Activated CD8-positive, alpha-beta memory T cell treated with anti-CD3 and anti-CD28 coated beads, Interleukin-2, amount 50 U/mL, for 1 hour (primary cell): Measurements from ENCODE around the gene GP2.
"Not testable (repeated sequence)": the region's sequence is repeated elsewhere in the genome, so short reads cannot be mapped to it uniquely, and the experiment has no call there.

ENCODE experiments used
- DNase-seq: peaks from one replicate; pipeline ENCODE4 v3.0.0-alpha.2; 2020; ENCODE audit errors: extremely low read depth

The GP2 gene

DNA sequence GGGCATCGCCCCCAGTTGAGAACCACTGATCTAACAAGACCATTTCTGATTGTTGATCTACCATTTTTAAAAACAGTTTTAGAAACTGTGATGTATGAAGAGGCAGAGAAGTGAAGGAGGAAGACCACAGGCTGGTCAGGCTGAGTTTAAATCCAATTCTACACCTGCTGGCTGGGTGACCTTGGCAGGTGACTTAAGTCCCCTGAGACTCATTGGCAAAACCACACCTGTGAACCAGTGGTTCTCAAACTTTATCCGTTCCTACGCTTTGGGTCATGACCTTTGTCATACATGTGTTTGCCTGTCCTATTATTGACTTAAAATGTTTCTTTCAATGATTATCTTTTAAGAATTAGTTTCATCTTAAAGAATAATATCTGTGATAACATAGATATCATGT, 2.3 kb downstream of the GP2 start:
- DNase-seq, result no peak

DNA sequence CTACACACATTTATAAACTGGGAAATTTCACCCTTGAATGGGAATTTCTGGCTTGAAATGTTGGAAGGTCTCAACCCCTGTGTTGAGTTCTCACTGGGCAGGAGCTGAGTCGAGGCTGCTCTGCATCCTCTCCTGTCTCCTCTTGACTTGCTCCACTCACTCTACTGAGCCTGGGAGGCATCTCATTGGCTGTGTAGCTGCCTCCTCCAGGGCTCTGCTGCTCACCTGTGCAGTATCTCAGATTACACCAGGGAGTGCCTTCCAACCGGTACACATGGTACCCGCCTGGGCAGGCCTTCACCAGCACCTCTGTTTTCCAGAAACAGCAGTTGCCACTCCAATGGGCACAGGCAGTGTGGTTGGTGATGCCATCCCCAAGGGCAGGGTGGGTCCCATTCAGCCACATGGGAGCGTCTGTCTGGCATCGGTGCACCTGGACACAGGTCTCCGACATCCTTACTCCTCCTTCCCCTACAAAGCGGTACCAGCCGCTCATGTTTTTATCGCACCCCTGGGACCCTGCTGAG, 3.7 kb downstream of the GP2 start:
- DNase-seq, result no peak

DNA sequence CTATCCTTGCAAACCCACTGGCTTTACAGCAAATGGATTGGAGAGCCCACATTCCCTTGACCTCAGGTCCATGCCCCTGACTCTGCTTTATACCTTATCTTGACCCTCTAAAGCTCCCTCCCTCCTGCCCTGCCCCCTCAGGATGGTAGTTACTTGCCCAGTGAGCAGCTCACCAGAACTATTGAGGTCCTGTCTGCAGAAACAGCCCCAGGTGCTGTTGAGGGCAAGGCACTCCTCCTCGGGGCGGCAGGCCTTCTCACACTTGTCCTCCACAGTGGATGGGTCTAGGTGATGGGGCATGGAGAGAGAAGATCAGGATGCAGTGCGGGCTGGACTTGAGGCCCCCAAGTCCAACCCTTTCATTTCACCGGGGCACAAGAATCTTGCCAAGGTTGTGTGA, 4.6 kb downstream of the GP2 start:
- no peak for DNase-seq

DNA sequence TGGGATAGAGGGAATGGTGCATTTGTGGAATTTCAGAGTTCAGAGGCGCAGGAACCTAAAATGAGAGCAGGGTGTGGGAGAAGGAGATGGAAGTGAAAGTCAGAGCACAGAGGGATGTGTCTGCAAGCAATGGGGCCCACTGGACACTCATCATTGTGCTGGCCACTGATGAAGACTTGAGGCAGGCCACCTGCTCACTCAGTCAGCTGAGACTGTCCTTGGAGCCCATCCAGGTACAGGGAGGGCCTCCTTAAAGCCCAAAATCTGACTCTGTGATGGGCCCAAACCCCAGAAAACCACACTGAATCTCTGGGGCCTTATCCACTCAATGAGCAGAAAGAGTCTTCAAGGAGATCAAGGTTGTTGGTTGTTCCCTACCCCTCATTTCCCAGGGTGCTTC, 5.6 kb downstream of the GP2 start:
- DNase-seq, result no peak

DNA sequence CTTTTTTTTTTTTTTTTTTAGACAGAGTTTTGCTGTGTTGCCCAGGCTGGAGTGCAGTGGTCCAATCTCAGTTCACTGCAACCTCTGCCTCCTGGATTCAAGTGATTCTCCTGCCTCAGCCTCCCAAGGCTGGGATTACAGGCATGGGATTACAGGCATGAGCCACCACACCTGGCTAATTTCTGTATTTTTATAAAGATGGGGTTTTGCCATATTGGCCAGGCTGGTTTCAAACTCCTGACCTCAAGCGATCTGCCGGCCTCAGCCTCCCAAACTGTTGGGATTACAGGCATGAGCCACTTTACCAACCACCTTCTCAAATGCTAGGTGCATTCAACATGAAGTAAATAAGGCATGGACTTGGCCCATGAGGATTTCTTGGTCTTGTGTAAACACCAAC, 6.3 kb downstream of the GP2 start:
- DNase-seq, result not testable (repeated sequence)

DNA sequence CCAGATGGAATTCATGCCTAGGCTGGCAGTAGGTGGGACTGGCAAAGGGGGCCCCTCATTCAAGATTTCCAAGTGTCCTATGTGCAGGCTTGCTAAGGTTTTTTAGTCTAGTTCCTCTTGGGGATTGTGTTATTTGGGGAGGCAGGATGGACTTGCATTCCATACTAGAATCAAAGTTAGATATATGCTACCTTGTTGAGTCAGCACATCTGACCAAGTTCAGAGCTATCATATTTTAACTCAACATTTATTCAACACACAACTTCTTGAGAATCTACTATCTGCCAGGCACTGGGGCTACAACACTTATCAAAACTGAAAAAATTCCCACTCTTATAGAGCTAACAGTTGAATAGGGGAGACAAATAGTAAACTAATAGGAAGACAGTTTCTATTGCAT, 6.7 kb downstream of the GP2 start:
- DNase-seq, result no peak

DNA sequence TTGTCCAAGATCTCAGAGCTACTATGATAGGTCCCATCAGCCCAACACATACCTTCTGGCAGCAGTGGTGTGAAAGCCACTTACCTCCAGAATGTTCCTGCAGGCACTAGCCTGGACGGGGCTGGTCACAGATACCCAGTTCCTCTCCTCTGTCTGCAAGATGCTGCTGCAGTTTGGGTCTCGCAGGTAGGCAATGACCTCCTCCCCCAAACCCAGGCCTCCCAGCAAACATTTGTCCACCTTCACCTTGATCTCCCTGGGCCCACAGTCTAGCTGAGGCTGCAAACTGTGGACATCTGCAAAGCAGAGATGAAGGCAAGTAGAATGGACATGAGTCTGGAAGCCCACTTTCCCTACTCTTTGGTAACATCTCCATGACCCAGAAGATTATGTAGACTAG, 7.1 kb downstream of the GP2 start:
- no peak for DNase-seq

DNA sequence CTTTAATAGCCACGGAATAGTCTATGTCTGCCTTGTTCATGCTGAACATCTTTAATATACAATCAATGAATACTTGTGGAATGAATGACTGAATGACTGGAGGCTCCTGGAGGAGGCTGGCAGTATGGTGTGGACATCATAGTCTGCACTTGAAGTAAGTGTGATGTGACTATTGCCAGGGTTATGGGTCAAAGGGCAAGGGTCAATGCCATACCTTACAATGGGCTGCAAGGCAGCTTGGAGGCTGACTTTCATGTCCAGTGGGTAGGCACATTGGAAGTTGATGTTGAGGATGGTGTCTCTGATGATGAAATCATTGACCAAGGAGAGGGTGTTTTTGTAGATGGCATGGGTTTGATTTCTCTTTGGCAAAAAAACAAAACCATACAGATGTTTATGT, 7.9 kb downstream of the GP2 start:
- no peak for DNase-seq

DNA sequence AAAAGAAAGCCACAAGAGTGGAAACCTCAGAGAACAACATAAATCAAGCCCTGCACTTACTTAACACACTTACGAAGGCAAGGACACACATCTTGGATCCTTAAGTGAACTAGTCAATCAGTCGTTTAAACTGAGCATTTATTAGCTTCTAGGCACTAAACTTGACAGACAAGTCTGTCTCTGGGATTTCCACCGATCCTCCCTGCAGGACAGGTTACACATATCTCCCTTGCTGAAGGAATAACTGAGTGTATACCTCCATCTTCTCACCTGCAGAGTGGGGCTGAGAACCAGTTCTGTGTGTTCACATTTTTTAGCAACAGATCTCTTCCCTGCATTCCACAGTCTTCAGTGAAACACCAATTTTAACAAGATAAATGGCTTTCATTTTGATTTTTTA, 8.9 kb downstream of the GP2 start:
- DNase-seq, result no peak

DNA sequence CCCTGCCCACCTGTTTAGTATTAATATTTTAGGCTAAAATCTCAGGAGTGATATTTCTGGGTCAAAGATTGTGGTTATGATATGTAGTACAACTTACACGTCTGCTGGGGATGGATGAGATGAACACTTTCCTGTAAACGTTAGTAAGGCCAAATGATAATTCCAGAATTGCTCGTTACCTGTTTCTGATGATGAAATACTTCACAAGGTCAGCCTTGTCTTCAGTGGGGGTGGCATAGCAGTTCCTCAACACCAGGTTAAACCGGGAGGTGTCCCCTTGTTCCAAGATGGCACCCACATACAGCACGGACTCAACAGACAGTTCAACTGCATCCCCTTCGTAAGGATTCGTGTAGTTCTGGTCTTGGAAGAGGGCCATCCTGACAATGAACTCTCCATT, 9.3 kb downstream of the GP2 start:
- no peak for DNase-seq

DNA sequence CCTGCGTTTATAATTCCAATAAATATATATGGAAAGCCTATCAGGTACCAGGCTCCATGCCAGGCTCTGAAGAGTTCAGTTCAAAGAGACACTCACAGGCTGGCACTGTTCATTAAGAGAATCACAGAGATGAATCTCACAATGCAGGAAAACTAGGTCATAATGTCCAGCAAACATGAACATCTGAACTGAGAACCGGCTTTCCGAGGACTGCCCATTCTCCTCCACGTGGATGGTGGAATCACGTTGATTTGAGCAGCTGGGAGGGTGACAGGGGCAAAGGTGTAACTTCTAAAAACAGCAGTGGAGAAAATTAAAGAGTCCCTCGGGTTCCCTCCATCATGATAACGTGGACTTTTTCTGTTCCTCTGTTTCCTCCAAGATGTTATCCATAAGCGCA, 10.2 kb downstream of the GP2 start:
- DNase-seq, result no peak

DNA sequence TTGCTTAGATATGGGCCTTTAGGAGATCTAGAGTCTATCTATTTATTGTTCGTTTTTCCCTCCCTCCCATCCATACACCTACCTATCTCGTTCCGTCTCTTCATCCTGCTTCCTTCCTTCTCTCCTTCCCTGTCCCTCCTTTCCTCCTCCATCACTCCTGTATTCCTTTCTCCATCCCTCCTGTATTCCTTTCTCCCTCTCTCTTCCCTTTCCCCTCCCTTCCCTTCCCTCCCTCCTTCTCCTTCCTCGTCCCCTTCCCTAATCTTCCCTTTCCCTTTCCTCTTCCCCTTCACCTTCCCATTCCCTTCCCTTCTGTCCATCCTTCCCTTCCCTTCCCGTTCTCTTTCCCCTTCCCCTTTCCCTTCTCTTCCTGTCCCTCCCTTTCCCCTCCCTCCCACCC, 10.6 kb downstream of the GP2 start:
- DNase-seq, result no peak

DNA sequence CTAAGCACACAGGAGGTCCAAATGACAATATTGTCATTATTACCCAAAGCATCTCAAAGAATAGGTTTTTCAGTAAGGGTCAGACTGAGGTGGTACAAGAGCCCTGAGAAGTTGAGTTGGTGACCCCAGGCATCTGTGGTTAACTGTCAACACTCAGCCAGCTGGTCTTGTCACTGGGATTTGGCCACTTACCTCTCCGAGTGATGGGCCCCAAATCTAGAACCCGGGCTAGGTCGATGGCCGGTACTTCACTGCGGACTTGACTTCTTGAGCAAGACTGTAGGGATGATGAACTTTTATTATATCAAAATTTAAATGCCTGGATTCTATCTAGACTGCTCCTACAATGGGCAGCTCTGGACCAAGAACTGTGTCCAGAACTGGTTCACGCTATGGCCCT, 11.5 kb downstream of the GP2 start:
- no peak for DNase-seq

DNA sequence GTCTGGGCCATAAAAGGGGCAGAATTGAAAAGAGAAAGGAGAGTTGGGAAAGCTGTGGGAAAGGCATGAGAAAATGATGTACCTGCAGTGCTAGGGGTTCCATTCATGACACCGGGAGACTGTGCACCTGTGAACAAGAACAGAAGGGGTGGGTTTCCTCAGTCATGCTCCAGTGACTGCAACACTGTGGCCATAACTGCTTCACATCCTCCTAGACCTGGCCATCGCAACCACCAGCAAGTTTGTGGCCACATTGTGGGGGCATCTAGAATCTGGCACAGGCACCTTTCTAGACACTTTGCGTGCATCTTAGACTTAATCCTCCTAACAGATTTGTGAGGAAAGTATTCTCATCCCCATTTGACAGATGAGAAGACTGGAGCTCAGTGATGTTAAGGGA, 12.7 kb downstream of the GP2 start:
- DNase-seq, result no peak

DNA sequence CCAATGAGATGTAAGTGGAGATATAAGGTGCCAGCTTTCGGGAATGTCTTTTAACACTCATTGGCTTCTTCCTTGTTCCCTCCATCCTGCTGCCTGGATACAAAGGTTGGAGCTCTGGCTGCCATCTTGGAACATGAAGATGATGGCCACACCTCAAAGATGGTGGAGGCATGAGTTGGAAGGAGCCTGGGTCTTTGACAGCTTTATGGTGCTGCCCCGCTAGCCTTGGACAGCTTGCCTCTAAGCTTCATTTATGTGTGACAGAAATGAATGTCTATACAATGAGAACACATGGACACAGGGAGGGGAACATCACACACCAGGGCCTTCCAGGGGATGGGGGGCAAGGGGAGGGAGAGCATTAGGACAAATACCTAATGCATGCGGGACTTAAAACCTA, 13.6 kb downstream of the GP2 start:
- no peak for DNase-seq

DNA sequence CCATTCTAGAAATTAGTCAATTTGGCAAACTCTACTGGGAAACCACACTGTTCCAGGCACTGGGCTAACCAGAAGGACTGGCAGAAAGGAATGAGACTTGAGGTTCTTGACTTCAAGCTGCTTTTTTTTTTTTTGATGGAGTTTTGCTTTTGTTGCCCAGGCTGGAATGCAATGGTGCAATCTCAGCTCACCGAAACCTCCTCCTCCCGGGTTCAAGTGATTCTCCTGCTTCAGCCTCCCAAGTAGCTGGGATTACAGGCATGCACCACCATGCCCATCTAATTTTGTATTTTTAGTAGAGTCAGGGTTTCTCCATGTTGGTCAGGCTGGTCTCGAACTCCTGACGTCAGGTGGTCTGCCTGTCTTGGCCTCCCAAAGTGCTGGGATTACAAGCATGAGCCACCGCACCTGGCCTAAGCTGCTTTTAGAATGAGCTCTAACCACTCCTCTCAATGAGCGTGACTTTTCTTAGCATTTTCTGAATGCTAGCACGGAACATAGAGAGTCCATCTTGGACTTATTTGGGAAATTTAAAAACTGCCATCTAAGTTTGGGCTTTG, 14.7 kb downstream of the GP2 start:
- DNase-seq, result not testable (repeated sequence)

DNA sequence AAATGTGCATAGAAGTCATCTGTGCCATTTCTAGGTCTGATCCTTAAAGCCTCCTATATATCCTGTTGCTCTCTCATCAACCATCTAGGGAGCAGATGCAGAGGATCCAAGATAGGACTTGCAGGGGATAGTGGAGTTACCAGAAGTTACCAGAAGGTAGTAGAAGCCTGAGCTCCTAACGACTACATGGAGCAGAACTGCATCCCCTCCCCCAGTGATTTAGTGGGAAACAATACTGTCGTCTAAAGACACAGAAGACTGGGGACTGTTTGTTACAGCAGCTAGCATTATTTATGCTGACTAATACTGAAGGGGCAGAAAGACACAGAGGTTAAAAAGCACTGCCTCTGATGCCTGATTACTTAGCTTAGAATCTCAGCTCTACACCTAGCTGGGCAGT, 15.8 kb downstream of the GP2 start:
- DNase-seq, result no peak

DNA sequence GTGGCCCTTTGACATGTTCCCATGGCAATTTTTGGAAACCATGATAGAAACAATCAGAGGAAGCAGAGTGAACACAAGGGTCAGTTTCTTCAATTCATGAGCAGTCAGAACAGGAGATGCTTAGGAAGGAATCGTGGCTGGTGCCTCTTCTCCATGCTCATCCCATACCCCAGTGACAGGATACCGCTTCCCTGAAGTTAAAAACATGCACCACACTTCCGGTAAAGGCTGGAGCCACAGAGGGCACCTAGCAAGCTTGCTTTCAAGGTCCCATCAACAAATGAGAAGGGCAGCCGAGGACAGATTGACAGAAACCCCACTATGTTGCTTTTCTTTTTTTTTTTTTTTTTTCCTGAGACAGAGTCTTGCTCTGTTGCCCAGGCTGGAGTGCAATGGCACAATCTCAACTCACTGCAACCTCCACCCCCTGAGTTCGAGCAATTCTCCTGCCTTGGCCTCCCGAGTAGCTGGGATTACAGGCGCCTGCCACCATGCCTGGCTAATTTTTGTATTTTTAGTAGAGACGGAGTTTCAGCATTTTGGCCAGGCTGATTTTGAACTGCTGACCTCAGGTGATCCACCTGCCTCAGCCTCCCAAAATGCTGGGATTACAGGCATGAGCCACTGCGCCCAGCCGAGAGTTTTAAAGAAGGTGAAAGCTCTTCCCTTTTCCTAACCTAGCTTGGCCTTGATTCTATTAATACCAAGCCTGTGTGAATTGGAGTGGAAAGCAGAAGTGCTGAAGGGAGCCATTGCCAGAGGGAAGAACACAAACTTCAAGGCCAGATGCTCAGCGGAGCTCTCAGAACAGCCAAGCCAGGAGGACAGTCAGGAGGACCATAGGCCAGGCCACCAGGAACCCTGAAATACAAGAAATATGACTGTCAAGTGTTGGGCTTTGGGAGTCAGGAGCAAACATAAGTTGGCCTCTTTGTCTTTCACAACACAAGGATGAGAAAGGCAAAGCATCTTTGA, 16.6 kb downstream of the GP2 start:
- DNase-seq, result no peak

DNA sequence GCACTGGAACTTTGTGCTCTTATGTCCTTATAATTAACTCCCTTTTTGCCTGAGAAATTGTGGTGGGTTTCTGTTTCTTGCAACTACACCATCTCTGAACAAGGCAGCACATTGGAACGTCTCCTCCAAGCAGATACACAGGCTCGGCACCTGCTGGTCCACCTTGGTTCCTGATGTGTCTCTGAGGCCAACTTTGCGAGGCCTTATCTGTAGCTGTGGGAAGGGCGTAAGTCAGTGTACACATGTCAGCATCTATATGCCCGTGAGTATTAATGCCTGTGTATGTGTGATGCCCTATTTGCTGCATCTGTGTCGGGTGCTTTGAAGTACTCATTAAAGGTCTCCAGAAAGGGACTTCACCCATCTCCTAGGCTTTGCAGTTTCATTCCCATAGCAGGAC, 17.5 kb downstream of the GP2 start:
- no peak for DNase-seq

DNA sequence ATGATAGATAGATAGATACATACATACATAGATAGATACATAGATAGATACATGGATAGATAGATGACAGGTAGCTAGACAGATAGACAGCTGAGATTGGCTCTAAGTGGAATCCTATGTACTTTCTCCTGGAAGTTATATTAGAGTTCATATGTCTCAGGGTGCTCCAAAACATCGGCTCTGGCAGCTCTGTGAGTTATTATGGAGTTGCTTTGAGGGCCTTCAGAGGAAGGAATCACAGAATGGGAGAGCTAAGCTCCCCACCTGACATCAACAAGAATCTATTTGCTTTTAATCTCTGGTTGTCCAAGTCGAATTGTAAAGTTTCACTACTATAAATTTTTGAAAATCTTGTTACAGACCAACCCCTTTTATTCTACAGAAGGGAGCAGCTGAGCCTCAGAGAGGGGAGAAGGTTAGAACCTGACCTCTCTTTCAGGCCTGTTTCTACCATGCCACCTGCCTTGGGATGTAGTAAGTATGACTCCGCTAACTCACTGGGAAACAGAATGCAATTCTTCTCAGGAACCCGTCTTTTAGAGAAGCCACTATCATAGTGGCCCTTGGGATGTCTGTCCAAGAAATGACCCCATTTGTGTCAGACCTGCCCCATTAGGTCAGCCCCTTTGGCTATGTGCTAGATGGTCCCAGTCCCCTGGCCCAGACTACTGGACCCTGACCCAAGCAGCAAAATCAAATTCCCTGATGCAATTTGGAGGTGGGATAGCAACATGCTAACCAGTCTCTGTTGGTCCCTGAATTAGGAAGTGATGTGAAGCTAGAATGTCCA, 18.3 kb downstream of the GP2 start:
- DNase-seq, result no peak

DNA sequence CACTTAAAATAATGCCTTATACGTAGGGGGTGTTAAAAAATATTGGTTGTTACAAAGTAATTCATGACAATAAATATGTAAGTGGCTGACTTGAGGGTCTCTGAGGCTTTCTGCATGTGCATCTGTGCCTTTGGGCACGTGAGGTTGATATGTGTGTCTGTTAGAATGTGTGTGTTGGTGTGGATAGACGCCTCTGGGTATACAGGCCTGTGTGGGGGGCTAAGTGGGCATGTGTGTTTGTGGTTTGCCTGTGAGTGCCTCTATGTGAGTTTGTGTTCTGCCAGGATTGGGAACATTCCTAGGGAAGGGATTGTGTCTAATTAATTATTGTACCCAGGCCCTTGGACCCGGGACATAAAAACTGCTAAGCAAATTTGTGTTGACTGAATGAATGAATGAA, 19.0 kb downstream of the GP2 start:
- no peak for DNase-seq

DNA sequence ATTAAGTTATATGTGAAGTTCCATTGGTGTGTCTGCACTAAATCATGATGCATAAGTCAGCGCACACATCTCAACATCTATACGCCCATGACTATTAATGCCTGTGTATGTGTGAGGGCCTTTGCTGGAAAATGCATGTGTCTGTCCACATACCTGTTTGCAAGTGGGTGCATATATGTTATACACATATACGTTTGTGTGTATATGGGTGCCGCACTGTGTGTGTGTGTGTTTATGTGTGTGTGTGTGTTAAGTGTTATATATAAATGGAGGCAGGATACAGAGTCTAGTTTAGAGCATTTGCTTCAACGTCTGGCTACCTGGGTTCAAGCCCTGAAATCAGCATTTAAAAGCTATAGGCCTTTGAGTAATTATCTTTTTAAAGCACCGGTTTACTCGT, 19.5 kb downstream of the GP2 start:
- DNase-seq, result no peak

DNA sequence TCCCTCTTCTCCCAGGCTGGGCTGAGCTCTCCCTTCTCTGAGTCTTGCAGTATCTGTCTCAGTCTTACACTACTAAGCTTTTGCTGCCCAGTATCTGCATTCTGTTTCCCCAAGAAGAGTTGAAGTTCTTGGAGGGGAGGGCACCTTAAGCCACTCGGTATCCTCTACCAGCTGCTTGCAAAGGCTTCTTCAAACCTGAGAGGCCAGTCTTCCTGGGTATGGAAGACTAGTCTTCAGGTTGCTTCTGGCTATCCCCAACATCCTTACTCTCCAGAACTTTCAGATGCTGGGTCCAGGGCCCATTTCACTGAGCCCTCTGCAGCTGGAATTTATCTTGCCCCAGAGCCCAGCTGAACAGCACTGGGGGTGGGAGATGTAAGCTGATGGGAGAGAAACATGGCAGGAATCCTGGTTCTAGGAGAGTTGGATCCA, 20.1 kb downstream of the GP2 start:
- DNase-seq, result no peak
